H1 (cell line): ENCODE data around the gene SYT6.

Experiments used
- CTCF ChIP-seq, 3 experiments: IDR thresholded peaks; 1 replicate in 2 of 3; 2 replicates in 1 of 3; pipeline versions ENCODE4 v1.5.1 to v1.6.1; 2011; ENCODE audit warnings: low read length in 3 of 3, mild to moderate bottlenecking in 3 of 3, inconsistent platforms in 2 of 3, low read depth in 1 of 3, moderate library complexity in 1 of 3; ENCODE audit not compliant: insufficient read depth in 1 of 3; ENCODE audit errors: control extremely low read depth in 1 of 3
- HDAC6 ChIP-seq: IDR thresholded peaks from one replicate; pipeline ENCODE4 v1.7.1; 2012; ENCODE audit warnings: low read depth, mild to moderate bottlenecking, inconsistent platforms, low read length, moderate library complexity
- POLR2A ChIP-seq, 2 experiments: IDR thresholded peaks; 1 replicate in 1 of 2; 2 replicates in 1 of 2; pipeline ENCODE4 v1.6.1; 2011; ENCODE audit warnings: low read depth in 2 of 2, low read length in 2 of 2, mild to moderate bottlenecking in 2 of 2; ENCODE audit errors: control extremely low read depth in 1 of 2
- TF ChIP-seq, protein P1 (sequence below): IDR thresholded peaks from 2 replicates; pipeline ENCODE4 v1.6.1; 2012; ENCODE audit warnings: inconsistent platforms

GRCh38 chr1:114116086-114116485 lies 37.6 kb downstream of the SYT6 start:
- no peak for TF ChIP-seq CTCF (IDR thresholded peaks at IDR 0.05; ENCODE audit: control extremely low read depth in 1 of 3, insufficient read depth in 1 of 3, low read depth in 1 of 3, low read length in 3 of 3)
- TF ChIP-seq, protein P1, sequence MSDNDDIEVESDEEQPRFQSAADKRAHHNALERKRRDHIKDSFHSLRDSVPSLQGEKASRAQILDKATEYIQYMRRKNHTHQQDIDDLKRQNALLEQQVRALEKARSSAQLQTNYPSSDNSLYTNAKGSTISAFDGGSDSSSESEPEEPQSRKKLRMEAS = no peak
- no peak for TF ChIP-seq HDAC6
- no peak for TF ChIP-seq POLR2A (IDR thresholded peaks at IDR 0.05; ENCODE audit: control extremely low read depth in 1 of 2, low read depth in 2 of 2, low read length in 2 of 2)
